Kidney epithelial cell (primary cell): ENCODE measurements around the gene EFHC1. TPM values are rescaled to one million over a fixed set of nuclear protein-coding genes. Genes with fewer than 3 reads are reported as not detected.

Experiments used
- DNase-seq: peaks from one replicate; pipeline ENCODE4 v3.0.0-alpha.2; 2010; ENCODE audit warnings: low read depth
- H3K27me3 ChIP-seq: 2 replicates; pipeline ENCODE4 v1.6.0; 2011; ENCODE audit warnings: low read length; ENCODE audit not compliant: control insufficient read depth, insufficient read depth
- H3K36me3 ChIP-seq: 2 replicates; pipeline ENCODE4 v1.5.1; 2011; ENCODE audit warnings: low read length; ENCODE audit not compliant: control insufficient read depth, insufficient read depth
- H3K4me3 ChIP-seq: 2 replicates; pipeline ENCODE4 v1.5.1; 2011; ENCODE audit warnings: low read depth, mild to moderate bottlenecking, control low read depth, low read length
- CTCF ChIP-seq: IDR thresholded peaks from 2 replicates; pipeline ENCODE4 v1.5.1; 2011; ENCODE audit warnings: mild to moderate bottlenecking, moderate library complexity, low read length, control low read depth, inconsistent platforms; ENCODE audit not compliant: insufficient read depth, poor library complexity, severe bottlenecking
- total RNA-seq: library from RNA; depleted of rRNA; stranded (reverse); fragments of >200 nt; gene quantifications from 2 replicates; pipeline ENCODE4 v1.2.3, GENCODE V29; 2015

EFHC1 gene
- total RNA-seq, 1 donor from 2014 or later = 22.9 TPM

DNA sequence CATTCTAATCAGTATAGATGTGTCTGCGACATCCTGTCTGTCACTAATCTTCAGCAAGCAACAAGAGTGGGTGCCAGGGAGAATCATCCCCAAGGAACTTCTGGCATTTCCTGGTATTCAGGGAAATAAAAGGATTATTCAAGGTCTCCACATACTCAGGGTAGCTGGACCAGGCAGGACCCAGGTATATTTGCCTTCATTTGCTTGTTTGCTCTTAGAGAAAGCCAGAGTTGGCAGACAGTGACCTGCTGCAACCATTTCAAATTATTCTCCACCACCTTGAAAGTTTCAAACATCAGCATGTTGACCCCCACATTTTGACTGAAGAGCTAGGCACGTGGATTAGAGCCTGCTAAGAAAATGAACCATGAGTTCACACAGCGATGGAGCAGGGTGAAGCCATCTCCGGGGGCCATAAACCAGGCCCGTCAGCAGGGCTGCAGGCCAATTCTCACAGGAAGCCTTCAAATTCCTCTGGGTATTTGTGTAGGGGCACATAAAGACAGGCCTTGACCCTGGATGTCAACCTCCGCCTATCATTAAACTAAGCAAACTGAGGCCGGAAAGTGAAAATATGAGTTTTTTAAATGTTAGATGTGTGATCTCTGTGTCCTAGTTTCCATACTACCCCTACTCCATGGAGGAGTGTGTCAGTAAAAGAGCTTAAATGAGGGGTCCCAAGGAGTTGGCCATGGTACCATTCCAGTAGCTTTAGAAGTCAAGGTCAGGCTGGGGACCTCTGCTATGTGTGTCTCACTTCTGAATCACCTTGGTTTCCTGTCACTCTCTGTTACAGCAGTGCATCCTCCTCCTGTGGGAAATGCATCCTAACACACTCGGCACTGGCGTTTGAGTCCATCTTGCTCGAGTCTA is 123.8 kb downstream of the EFHC1 start:
- Histone ChIP-seq H3K36me3 (no peaks in the 10 kb centered on the region), H3K27me3 (no peaks in the 10 kb centered on the region), H3K4me3 (no peak overlapping the region)
- no peak for TF ChIP-seq CTCF
- DNase-seq = no peak

- Histone ChIP-seq H3K4me3 (no peak overlapping the region), H3K27me3 (no peaks in the 10 kb centered on the region), H3K36me3 (no peaks in the 10 kb centered on the region)
- TF ChIP-seq CTCF = no peak
- no peak for DNase-seq
Observed at GRCh38 chr6:52544602-52545405, 124.7 kb downstream of the EFHC1 start.

- H3K27me3 ChIP-seq = no peaks in the 10 kb centered on the region
- no peak for DNase-seq
- no peaks in the 10 kb centered on the region for H3K36me3 ChIP-seq
- no peak for TF ChIP-seq CTCF
- H3K4me3 ChIP-seq = no peak overlapping the region
Observed at GRCh38 chr6:52545406-52546119, 125.4 kb downstream of the EFHC1 start.

- no peak for TF ChIP-seq CTCF
- Histone ChIP-seq H3K4me3 (no peak overlapping the region), H3K36me3 (no peaks in the 10 kb centered on the region), H3K27me3 (no peaks in the 10 kb centered on the region)
- DNase-seq = no peak
Observed at GRCh38 chr6:52546192-52546591, 126.0 kb downstream of the EFHC1 start.

GRCh38 chr6:52546678-52547077 is 126.5 kb downstream of the EFHC1 start:
- no peak for TF ChIP-seq CTCF
- no peak for DNase-seq

More at GRCh38 chr6:52546678-52547077, 126.5 kb downstream of the EFHC1 start:
- H3K36me3 ChIP-seq = no peaks in the 10 kb centered on the region
- no peak overlapping the region for H3K4me3 ChIP-seq
- no peaks in the 10 kb centered on the region for H3K27me3 ChIP-seq
